Measurements from ENCODE around the gene OAS2. TPM values are rescaled to one million over a fixed set of nuclear protein-coding genes. Genes with fewer than 3 reads are reported as not detected.

Gene OAS2
- total and polyA plus RNA-seq, 9 of the 15 experiments (the other 6 are each of a cell fraction or from before 2014, with no cell fraction given): 0.13 to 0.85 TPM; not detected in 7

- TF ChIP-seq RBFOX2 (IDR thresholded peaks at IDR 0.05; ENCODE audit: low read depth, low read length) (peak; percentile 7; the same call in 1 of the 2 replicates), SP1 (CRISPR knock-in tag; IDR thresholded peaks at IDR 0.05) (peak; percentile 29; the same call in 1 of the 2 replicates), CREM (IDR thresholded peaks at IDR 0.05; ENCODE audit: low read depth) (0 out of 2 replicates have a peak, but pooled peaks have one; percentile 11), POU5F1 (IDR thresholded peaks at IDR 0.05; ENCODE audit: borderline replicate concordance, low read depth, low read length, partially characterized antibody) (no peak), NCOA2 (IDR thresholded peaks at IDR 0.05; ENCODE audit: partially characterized antibody in 2 of 2) (no peak), SMC3 (conservative IDR thresholded peaks at IDR 0.05; ENCODE audit: insufficient read depth, low read depth, low read length) (no peak)
Observed at GRCh38 chr12:112938751-112939150, 39.6 kb upstream of the OAS2 start (continued).

GRCh38 chr12:112939761-112940381 lies 38.4 kb upstream of the OAS2 start:
- H3K79me2 ChIP-seq (ENCODE audit: control insufficient read depth, insufficient read depth, low read length): no peaks in the 10 kb centered on the region
- ChIA-PET POLR2A (no interaction called here), CTCF (ENCODE audit: low intra/inter-chr PET ratio) (no interaction called here)
- BruUV-seq (replicated peaks): no TSS peak
- H3K9me1 ChIP-seq (ENCODE audit: control insufficient read depth, insufficient read depth, low read length): no peaks in the 10 kb centered on the region
- ATAC-seq (no peak), DNase-seq (ENCODE audit: extremely low read depth in 1 of 4, low spot score in 3 of 4) (no peak), FAIRE-seq (no peak)
- H3K4me2 ChIP-seq (ENCODE audit: insufficient read depth, low read length): no peak overlapping the region
- WGBS (ENCODE audit: insufficient coverage, low coverage, missing lambda C conversion rate): 8% methylated on average over 7 of the region's 7 CpGs
- peaks cover 4 to 7% of the 10 kb centered on the region in 2 experiments; a peak in 4 of 5 replicates for H3K4me1 ChIP-seq (replicated peaks in 1 of 2; ENCODE audit: control insufficient read depth in 2 of 2, insufficient read depth in 2 of 2, low read length in 2 of 2)
- intact Hi-C loops (cut with micrococcal nuclease) (no loop called here), in situ Hi-C loops (cut with MboI) (no loop called here)
- H3K36me3 ChIP-seq (ENCODE audit: control insufficient read depth, insufficient read depth, low read length): no peaks in the 10 kb centered on the region
- no peak overlapping the region for H3K4me3 ChIP-seq
- no peaks in the 10 kb centered on the region for H3K9me3 ChIP-seq (replicated peaks; ENCODE audit: control insufficient read depth, insufficient read depth, low read depth, low read length)
- H3K9ac ChIP-seq (ENCODE audit: insufficient read depth in 1 of 2, low read depth in 2 of 2, low read length in 2 of 2): no peak overlapping the region
- peaks cover 6 to 29% of the 10 kb centered on the region in 2 experiments; a peak in 4 of 5 replicates for H3K27me3 ChIP-seq (ENCODE audit: control insufficient read depth in 2 of 2, insufficient read depth in 2 of 2, low read length in 2 of 2)
- TF ChIP-seq CHAMP1 (IDR thresholded peaks at IDR 0.05) (no peak), GABPB2 (CRISPR knock-in tag; conservative IDR thresholded peaks at IDR 0.05) (no peak), BDP1 (IDR thresholded peaks at IDR 0.05; ENCODE audit: insufficient read depth, insufficient read length) (no peak), SLC30A9 (CRISPR knock-in tag; IDR thresholded peaks at IDR 0.05) (no peak), PRDM10 (IDR thresholded peaks at IDR 0.05; ENCODE audit: partially characterized antibody) (peak; percentile 20)
- H3K27ac ChIP-seq (ENCODE audit: extremely low read depth, low read depth, low read length): no peak overlapping the region
- no peak overlapping the region for H2AFZ ChIP-seq (ENCODE audit: low read depth, low read length)
- H4K20me1 ChIP-seq (replicated peaks; ENCODE audit: control insufficient read depth, insufficient read depth, low read length): 0 out of 2 replicates have a peak, but pooled peaks cover 3% of the 10 kb centered on the region
